Measurements from ENCODE around the gene ABTB1.

Gene ABTB1

GRCh38 chr3:127672429-127673190 lies at the start of gene ABTB1:
Gene ABTB1 (plus strand): TSS chr3:127672952. CDS start chr3:127673026, 74 bp downstream.
- DNase-seq: peak; percentile 46 to 58

- no peak for DNase-seq
Observed at GRCh38 chr3:127624063-127624462, 48.7 kb upstream of the ABTB1 start.

- DNase-seq: no peak
Observed at GRCh38 chr3:127625821-127626220, 46.9 kb upstream of the ABTB1 start.

- DNase-seq: no peak
Observed at GRCh38 chr3:127628426-127628787, 44.3 kb upstream of the ABTB1 start.

- peak; percentile 28 to 83 for DNase-seq
Observed at GRCh38 chr3:127628788-127629466, 43.8 kb upstream of the ABTB1 start, which contains the start of gene PODXL2. Gene PODXL2 (plus strand): TSS chr3:127629185. CDS start chr3:127629220, 35 bp downstream.

GRCh38 chr3:127629467-127630403 lies 43.0 kb upstream of the ABTB1 start:
- DNase-seq: no peak

GRCh38 chr3:127630811-127631714 lies 41.7 kb upstream of the ABTB1 start:
- DNase-seq: no peak

GRCh38 chr3:127632035-127632820 lies 40.5 kb upstream of the ABTB1 start:
- no peak for DNase-seq

- no peak for DNase-seq
Observed at GRCh38 chr3:127634653-127635052, 38.1 kb upstream of the ABTB1 start.

- DNase-seq: no peak
Observed at GRCh38 chr3:127637546-127637945, 35.2 kb upstream of the ABTB1 start.

GRCh38 chr3:127637971-127638370 lies 34.8 kb upstream of the ABTB1 start:
- no peak for DNase-seq

GRCh38 chr3:127639173-127640041 lies 33.3 kb upstream of the ABTB1 start:
- DNase-seq: no peak

GRCh38 chr3:127640042-127640355 lies 32.8 kb upstream of the ABTB1 start:
- no peak for DNase-seq

- DNase-seq: no peak
Observed at GRCh38 chr3:127644641-127645370, 27.9 kb upstream of the ABTB1 start.

GRCh38 chr3:127645371-127646015 lies 27.3 kb upstream of the ABTB1 start:
- no peak for DNase-seq

- DNase-seq: no peak
Observed at GRCh38 chr3:127646501-127647046, 26.2 kb upstream of the ABTB1 start.

- no peak for DNase-seq
Observed at GRCh38 chr3:127647166-127647844, 25.4 kb upstream of the ABTB1 start.

- DNase-seq: no peak
Observed at GRCh38 chr3:127647845-127648204, 24.9 kb upstream of the ABTB1 start.

All from NCI-H1930 (cell line).